HG03439 (cell line): Measurements from ENCODE around the gene NR2F1-AS1.

Source experiments
- ATAC-seq: cut with Tn5 transposase; IDR thresholded peaks from one replicate; pipeline ENCODE4 v1.9.1; 2021; ENCODE audit warnings: mild to moderate bottlenecking, moderate library complexity; ENCODE audit not compliant: unreplicated experiment

The NR2F1-AS1 gene

DNA sequence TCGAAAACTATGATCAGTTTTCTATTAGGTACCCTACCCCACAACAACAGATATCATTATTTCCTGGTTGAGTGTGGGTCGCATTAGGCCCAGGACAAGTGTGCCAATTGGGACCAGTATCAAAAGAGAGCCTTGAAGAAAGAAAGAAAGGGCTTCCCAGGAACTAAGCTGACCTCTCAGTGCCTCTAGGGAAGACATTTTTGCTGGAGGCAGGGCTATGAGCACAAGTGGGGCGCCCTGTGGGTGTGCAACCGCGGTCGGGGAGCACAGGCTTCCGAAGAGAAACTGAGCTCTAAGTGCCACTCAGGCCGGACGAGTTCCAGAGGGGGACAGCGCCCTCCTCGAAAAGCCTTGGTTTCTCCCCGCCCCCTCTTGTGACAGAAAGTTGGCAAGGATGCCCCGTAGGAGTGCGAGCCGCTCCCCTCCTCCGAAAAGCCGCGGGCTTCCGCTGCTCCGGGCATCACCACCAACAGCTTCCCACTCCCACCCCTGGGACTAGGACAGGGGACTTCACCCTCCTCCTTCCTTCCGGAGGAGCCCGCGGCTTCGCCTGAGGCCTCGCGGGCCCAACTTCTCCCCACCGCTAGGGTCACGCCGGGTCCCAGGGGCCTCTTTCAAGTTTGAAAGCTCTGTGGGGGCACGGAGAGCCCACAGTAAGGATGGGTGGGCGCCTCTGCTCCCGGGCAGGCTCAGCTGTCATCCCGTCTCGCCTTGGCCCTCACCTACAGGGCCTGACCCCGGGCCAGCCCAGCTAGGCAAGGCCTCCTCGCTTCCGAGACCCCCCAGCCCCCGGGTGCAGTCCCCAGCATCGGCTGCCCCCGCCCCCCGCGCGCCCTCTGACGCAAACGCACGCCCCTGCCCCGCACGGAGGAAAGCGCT, 2.0 kb downstream of the NR2F1-AS1 start:
- no peak for ATAC-seq

- no peak for ATAC-seq
Measured at GRCh38 chr5:93577854-93578812, 2.9 kb downstream of the NR2F1-AS1 start.

- ATAC-seq: no peak
Measured at GRCh38 chr5:93576994-93577853, 3.8 kb downstream of the NR2F1-AS1 start.

- no peak for ATAC-seq
Measured at GRCh38 chr5:93575461-93576414, 5.3 kb downstream of the NR2F1-AS1 start.

GRCh38 chr5:93574491-93575305, 6.3 kb downstream of the NR2F1-AS1 start:
- ATAC-seq: no peak

DNA sequence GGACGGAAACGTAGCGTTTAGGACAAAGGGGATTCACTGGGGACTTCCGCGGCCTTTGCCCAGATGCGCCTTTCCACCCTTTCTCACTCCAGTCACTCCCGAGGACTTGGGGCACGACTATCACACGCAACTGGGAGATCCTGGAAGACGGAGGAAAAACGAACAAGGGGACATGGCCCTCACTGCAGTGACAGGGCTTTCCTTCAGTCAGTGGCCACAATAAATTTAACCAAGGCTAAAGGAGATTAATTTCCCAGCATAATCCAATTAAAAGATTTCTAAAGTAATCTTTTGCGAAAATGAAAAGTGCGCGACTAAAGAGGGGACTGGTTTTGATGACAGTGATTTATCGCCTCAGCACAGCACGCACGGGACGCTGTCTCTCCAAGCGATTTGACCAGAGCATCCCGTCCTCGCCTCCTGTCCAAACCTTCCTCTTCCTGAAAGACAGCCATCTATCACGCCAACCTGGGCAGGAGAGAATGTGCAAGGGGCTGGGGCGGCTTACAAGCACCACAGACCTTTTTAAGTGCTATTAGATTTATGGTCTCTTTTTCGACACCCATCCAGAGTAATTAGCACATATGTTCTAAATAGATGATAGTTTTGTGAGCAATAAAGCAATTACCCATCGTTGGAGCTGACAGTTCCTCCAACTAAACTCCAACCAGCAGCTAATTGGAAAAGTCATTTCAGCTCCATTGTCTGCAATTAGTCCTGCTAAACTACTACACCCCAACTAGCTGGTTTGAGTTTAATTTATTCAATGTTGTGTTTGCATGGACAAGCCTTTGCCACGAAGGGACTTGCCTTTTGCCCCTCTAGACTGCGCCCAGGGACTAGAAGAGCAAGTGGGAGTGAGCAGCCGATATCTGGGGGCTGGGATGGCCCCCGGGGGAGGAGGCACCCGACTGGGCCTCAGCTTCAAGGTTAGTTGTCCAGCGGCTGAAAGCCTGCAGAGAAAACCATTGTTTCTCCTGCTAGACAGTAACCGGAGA, 7.4 kb downstream of the NR2F1-AS1 start:
- ATAC-seq: no peak

- no peak for ATAC-seq
Measured at GRCh38 chr5:93572608-93573353, 8.2 kb downstream of the NR2F1-AS1 start.

DNA sequence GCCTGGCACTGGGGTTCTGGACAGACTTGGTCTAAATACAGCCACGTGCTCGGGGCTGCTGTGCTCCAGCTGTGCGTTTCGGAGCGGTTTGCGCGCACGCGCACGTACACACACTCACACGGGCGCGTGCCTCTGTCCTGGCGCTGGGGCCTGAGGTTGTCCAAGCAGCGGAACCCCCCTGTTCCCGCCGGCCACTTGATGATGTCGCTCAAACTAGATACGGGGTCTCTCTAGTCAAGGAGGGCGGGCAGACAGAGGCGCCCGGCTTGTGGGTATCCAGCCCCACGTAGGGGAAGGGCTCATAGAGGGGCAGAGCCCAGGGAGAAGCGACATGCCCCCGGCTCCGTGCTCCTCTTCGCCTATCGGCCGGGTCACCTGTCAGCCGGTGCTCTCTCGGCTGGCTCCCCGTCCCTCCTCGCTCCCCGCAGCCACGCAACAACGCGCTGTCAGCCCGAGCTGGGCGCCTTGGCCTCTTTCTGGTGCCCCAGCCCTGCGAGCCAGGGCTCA, 8.9 kb downstream of the NR2F1-AS1 start:
- ATAC-seq: no peak

- no peak for ATAC-seq
Measured at GRCh38 chr5:93571114-93571949, 9.7 kb downstream of the NR2F1-AS1 start.

- no peak for ATAC-seq
Measured at GRCh38 chr5:93570294-93571113, 10.5 kb downstream of the NR2F1-AS1 start.

DNA sequence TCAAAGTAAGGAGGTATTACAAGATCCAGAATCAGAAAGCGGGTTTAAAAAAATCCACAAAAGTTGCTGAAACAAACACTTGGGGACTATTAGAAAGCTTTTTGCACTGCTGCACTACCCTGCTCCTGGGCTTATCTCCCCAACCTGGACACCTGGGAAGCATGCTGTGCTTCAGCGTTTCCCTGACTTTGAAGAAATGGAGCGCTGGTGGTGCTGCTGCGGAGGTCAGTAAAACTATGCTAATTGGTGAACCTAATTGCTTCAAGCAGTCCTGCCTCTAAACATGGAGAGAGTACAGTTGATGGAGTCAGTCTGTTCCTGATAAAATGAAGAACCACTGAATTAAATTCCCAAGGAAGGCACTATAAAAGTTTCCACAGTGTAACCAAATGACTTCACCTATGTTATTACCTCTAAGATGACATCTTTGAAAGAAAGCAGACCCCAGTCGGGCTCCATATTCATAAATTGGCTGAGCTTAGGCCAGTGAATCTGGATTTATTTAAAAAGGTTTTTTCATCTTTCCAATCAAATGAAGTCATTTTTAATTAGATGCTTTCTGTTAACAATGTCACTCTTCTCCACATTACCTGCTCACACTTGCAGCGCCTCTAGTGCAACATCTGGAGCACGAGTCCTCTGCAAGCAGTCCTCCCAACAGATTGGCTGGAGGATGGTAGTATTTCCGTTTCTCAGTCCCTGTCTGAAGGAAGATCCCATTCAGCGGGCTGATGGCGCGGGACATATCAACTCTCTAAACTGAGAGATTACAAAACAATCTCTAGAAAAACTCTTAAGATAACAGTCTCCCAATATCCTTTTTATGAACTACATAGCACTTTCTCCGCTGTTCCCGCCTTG, 11.5 kb downstream of the NR2F1-AS1 start:
- ATAC-seq: no peak

- ATAC-seq: no peak
Measured at GRCh38 chr5:93567424-93567823, 13.6 kb downstream of the NR2F1-AS1 start.

DNA sequence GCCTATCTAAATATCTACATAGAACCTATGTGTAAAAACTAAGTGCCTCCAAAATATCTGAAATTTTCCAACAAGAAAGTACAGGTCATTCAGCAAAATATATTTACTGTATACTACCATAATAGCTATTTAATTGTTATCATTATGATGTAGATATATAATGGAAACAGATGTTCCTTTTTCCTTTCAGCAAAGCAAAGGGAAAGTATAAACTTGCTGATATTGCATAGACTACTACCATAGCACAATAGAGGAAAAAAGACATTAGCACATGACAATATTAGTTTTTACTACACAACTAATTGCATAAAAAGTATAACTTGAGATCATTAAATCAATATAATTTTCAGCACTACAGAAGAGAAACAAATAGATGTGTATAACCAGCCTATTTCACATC, 14.9 kb downstream of the NR2F1-AS1 start:
- no peak for ATAC-seq

- no peak for ATAC-seq
Measured at GRCh38 chr5:93557021-93557604, 23.9 kb downstream of the NR2F1-AS1 start.
